Tibial nerve (tissue), 4 donors: ENCODE data around the gene ADORA1. TPM values are rescaled to one million over a fixed set of nuclear protein-coding genes. Genes with fewer than 3 reads are reported as not detected.

Experiments used
- DNase-seq, 2 donors: peaks; one replicate each; pipeline ENCODE4 v3.0.0-alpha.2; 2019; ENCODE audit warnings: low spot score in 2 of 2
- H3K27ac ChIP-seq, 4 donors: fragments of 200-600 bp; sonication (generic) in 3 of 4; one replicate each; pipeline ENCODE4 v1.5.1; 2017 to 2019; ENCODE audit warnings: mild to moderate bottlenecking in 1 of 4
- H3K27me3 ChIP-seq, 2 donors: fragments of 200-600 bp; sonication (generic) in 1 of 2; one replicate each; pipeline versions ENCODE4 v1.5.1 to v1.6.0; 2017 to 2019
- H3K36me3 ChIP-seq, 3 donors: fragments of 200-600 bp; sonication (generic); one replicate each; pipeline ENCODE4 v1.5.1; 2018 to 2019
- H3K4me1 ChIP-seq, 4 donors: fragments of 200-600 bp; sonication (generic) in 3 of 4; one replicate each; pipeline ENCODE4 v1.5.1; 2017 to 2019
- H3K4me3 ChIP-seq, 4 donors: fragments of 200-600 bp; sonication (generic) in 3 of 4; one replicate each; pipeline ENCODE4 v1.5.1; 2017 to 2019; ENCODE audit warnings: mild to moderate bottlenecking in 1 of 4, moderate library complexity in 1 of 4
- H3K9me3 ChIP-seq, 4 donors: fragments of 200-600 bp; sonication (generic) in 3 of 4; one replicate each; pipeline ENCODE4 v1.5.1; 2017 to 2019
- EP300 ChIP-seq, 2 donors: sonication (generic); formaldehyde crosslinking; IDR thresholded peaks; one replicate each; pipeline ENCODE4 v1.6.1; 2017; ENCODE audit warnings: antibody characterized with exemption in 2 of 2, mild to moderate bottlenecking in 1 of 2
- POLR2A ChIP-seq, 2 donors: fragments of 450-650 bp; IDR thresholded peaks; one replicate each; pipeline ENCODE4 v1.6.1; 2017; ENCODE audit warnings: antibody characterized with exemption in 2 of 2, mild to moderate bottlenecking in 2 of 2, moderate library complexity in 2 of 2
- WGBS, 2 donors: methylation state at CpG; one replicate each; pipeline ENCODE4 v1.1.5; 2018; 5-methylcytosine and 5-hydroxymethylcytosine counted together
- total RNA-seq, 4 donors: library from RNA; depleted of rRNA; stranded (reverse); fragments of >200 nt; gene quantifications; one replicate each; pipeline ENCODE4 v1.1.0, GENCODE V29; 2016
- TF ChIP-seq, protein P1 (sequence below), 5 experiments: fragments of 200-600 bp in 3 of 5; fragments of 450-650 bp in 2 of 5; sonication (generic) in 3 of 5; IDR thresholded peaks; one replicate each; pipeline ENCODE4 v1.5.1; 2016 to 2019; ENCODE audit warnings: antibody characterized with exemption in 5 of 5, mild to moderate bottlenecking in 3 of 5, moderate library complexity in 2 of 5

Gene ADORA1
- total RNA-seq, 4 donors from 2014 or later = 0.30 to 2.2 (median 0.96) TPM

DNA sequence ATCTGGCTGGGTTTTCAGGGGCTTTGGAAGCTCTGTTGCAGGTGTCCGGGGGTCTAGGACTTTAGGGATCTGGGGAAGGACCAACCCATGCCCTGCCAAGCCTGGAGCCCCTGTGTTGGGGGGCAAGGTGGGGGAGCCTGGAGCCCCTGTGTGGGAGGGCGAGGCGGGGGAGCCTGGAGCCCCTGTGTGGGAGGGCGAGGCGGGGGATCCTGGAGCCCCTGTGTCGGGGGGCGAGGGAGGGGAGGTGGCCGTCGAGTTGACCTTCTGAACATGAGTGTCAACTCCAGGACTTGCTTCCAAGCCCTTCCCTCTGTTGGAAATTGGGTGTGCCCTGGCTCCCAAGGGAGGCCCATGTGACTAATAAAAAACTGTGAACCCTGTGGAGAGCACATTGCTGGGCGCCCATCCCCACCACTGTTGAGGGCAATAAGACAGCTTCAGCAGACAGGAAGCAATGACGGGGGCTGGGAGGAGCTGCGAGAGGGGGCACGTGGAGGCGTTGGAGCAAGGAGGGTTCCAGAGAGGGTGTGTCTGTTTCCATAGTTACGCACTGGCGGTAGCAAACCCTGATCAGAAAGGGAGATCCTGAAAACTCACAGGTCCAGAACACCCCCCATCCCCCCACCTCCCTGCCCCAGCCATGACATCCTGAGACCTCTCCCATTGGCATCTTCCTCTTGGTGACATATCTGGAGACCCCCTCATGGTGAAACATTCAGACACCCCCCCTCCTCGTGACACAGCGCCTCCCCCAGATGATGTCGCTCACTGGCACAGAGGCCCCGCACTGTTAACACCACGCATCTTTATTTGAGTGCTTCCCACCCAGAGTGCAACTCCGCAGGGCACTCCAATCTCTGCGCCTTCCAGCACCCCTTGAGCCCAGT lies 39.7 kb downstream of the ADORA1 start:
- Histone ChIP-seq H3K36me3 (no peaks in the 10 kb centered on the region), H3K4me1 (peaks cover 0 to 4% (median 0%) of the 10 kb centered on the region in 4 donors), H3K4me3 (no peak overlapping the region), H3K27me3 (no peaks in the 10 kb centered on the region), H3K9me3 (no peaks in the 10 kb centered on the region), H3K27ac (no peak overlapping the region)
- WGBS, 2 donors = 76 to 77% methylated on average over 21 to 22 of the region's 23 CpGs
- no peak for TF ChIP-seq EP300 (IDR thresholded peaks at IDR 0.05)
- no peak for TF ChIP-seq POLR2A (IDR thresholded peaks at IDR 0.05)
- TF ChIP-seq, protein P1, sequence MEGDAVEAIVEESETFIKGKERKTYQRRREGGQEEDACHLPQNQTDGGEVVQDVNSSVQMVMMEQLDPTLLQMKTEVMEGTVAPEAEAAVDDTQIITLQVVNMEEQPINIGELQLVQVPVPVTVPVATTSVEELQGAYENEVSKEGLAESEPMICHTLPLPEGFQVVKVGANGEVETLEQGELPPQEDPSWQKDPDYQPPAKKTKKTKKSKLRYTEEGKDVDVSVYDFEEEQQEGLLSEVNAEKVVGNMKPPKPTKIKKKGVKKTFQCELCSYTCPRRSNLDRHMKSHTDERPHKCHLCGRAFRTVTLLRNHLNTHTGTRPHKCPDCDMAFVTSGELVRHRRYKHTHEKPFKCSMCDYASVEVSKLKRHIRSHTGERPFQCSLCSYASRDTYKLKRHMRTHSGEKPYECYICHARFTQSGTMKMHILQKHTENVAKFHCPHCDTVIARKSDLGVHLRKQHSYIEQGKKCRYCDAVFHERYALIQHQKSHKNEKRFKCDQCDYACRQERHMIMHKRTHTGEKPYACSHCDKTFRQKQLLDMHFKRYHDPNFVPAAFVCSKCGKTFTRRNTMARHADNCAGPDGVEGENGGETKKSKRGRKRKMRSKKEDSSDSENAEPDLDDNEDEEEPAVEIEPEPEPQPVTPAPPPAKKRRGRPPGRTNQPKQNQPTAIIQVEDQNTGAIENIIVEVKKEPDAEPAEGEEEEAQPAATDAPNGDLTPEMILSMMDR (IDR thresholded peaks at IDR 0.05) = no peak
- DNase-seq = no peak

DNA sequence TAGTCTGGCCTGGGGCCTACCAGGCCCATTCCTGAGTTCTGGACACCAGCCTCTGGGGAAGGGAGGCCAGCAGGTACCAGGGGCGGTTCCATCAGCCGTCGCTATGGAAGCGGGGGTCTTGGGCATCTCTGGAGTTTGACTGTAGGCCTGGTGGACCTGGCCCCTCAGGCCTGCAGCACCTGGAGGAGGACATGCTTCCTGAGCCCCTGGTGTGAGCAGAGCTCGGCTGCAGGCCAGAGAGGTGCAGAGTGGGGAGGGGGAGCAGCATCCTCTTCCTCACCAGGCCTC lies 40.3 kb downstream of the ADORA1 start:
- WGBS, 2 donors = 95 to 97% methylated on average over 4 of the region's 5 CpGs
- Histone ChIP-seq H3K36me3 (no peaks in the 10 kb centered on the region), H3K4me1 (peaks cover 0 to 4% (median 0%) of the 10 kb centered on the region in 4 donors), H3K4me3 (no peak overlapping the region), H3K27me3 (no peaks in the 10 kb centered on the region), H3K9me3 (no peaks in the 10 kb centered on the region), H3K27ac (no peak overlapping the region)
- DNase-seq = no peak
- TF ChIP-seq POLR2A (IDR thresholded peaks at IDR 0.05) (no peak), EP300 (IDR thresholded peaks at IDR 0.05) (no peak)
- TF ChIP-seq, protein P1 (IDR thresholded peaks at IDR 0.05) = no peak

DNA sequence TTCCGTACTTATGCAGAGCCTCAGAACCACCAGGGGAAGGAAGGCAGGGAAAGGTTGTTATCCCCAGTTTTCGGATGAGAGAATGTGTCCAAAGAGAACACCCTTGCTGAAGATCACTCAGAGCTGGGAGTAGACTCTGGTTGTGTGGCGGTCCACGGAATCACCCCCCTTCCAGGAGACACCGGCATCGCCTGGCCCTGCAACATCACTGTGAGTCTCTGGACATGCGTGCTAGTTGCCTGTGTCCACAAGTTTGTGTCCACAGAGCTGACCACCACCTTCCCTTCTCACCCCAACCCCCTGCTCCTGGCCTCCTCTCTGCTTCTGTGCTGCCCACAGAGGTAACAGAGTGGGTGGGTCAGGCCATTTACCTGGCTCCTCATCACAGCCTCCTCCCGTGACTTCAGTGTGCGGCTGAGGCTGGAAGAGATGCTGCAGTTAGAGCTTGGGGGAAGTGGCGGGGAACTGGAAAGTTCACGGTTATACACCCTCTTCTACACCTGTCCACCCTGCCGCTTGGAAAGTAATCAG lies 40.8 kb downstream of the ADORA1 start:
- Histone ChIP-seq H3K27me3 (no peaks in the 10 kb centered on the region), H3K27ac (no peak overlapping the region), H3K9me3 (no peaks in the 10 kb centered on the region), H3K4me3 (no peak overlapping the region), H3K36me3 (no peaks in the 10 kb centered on the region), H3K4me1 (peaks cover 0 to 4% (median 0%) of the 10 kb centered on the region in 4 donors)
- no peak for DNase-seq
- TF ChIP-seq, protein P1 (IDR thresholded peaks at IDR 0.05) = no peak
- TF ChIP-seq EP300 (IDR thresholded peaks at IDR 0.05) (no peak), POLR2A (IDR thresholded peaks at IDR 0.05) (no peak)
- WGBS, 2 donors = 91 to 94% methylated on average over 12 of the region's 12 CpGs

DNA sequence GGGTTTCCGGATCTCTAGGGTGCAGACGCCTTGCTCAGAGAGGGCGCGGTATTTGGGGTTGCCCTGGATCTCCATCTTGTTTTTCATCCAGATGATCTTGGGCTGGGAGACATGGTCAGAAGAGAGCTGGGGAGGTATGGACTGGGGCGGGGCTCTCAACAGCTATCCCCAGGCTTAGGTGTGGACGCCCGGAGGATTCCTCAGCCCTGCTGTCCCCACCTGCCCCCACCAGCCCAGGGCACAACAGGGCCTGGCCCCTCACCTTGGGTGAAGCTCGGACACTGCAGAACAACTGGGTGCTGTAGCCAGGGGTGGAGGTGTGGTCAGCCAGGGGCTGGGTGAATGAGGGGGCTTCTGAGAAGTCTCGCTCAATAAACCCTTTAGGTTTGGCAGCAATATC lies 41.5 kb downstream of the ADORA1 start:
- Histone ChIP-seq H3K36me3 (no peaks in the 10 kb centered on the region), H3K4me1 (peaks cover 0 to 4% (median 0%) of the 10 kb centered on the region in 4 donors), H3K9me3 (no peaks in the 10 kb centered on the region), H3K4me3 (no peak overlapping the region), H3K27me3 (no peaks in the 10 kb centered on the region), H3K27ac (no peak overlapping the region)
- no peak for TF ChIP-seq POLR2A (IDR thresholded peaks at IDR 0.05)
- no peak for TF ChIP-seq EP300 (IDR thresholded peaks at IDR 0.05)
- TF ChIP-seq, protein P1 (IDR thresholded peaks at IDR 0.05) = no peak
- DNase-seq = no peak
- WGBS, 2 donors = 87 to 94% methylated on average over 8 to 9 of the region's 9 CpGs

DNA sequence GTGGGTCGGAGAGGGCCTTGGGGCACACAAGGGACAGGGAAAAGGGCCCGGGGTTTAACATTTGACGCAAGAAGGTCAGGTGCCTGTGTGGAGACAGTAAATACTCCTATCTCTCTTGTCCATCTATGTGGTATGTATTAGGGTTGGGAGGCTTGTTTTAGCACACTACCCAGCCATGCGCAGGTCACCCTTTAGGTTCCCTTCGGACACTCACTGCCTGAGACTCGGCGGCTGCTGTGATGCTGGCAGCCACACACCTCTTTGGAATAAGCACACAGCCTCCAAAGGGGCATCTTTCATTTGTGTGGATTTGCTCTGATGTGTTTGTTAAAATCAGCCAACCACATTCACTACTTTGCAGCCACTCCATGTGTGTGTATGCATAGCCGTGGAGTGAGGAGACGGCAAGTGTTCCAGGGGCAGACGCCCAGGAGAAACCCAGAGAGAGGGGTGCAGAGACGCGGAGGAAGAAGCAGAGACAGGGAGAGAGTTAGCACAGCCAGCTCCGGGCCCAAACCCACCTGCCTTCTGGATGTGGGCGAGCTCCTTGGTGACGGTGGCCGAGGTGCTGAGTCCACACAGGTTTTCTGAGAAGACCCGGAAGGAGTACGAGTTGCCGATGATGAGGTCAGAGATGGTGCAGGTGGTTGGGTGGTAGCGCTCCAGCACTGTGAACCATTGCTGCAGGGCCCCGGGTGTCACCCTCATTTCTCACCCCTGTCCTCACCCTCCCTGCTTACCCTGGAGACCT lies 42.4 kb downstream of the ADORA1 start:
- H3K27ac ChIP-seq = no peak overlapping the region
- no peak for DNase-seq
- no peaks in the 10 kb centered on the region for H3K36me3 ChIP-seq
- H3K4me1 ChIP-seq = peaks cover 0 to 4% (median 0%) of the 10 kb centered on the region in 4 donors
- no peaks in the 10 kb centered on the region for H3K9me3 ChIP-seq
- no peaks in the 10 kb centered on the region for H3K27me3 ChIP-seq
- WGBS, 2 donors = 84 to 89% methylated on average over 21 of the region's 21 CpGs
- no peak for TF ChIP-seq POLR2A (IDR thresholded peaks at IDR 0.05)
- TF ChIP-seq EP300 (IDR thresholded peaks at IDR 0.05) = no peak
- TF ChIP-seq, protein P1 (IDR thresholded peaks at IDR 0.05) = no peak
- H3K4me3 ChIP-seq = no peak overlapping the region
